Astrocyte (in vitro differentiated cells and primary cell): ENCODE data around the gene AUTS2.

ENCODE experiments used
- EZH2 ChIP-seq: IDR thresholded peaks from 2 replicates; pipeline ENCODE4 v1.6.1; 2012; ENCODE audit warnings: mild to moderate bottlenecking, low read length, inconsistent platforms; ENCODE audit not compliant: insufficient read depth
- TF ChIP-seq, protein P1 (sequence below): IDR thresholded peaks from 2 replicates; pipeline ENCODE4 v1.5.1; 2011; ENCODE audit warnings: low read depth, mild to moderate bottlenecking, inconsistent platforms, low read length, moderate library complexity; ENCODE audit not compliant: insufficient read depth

DNA sequence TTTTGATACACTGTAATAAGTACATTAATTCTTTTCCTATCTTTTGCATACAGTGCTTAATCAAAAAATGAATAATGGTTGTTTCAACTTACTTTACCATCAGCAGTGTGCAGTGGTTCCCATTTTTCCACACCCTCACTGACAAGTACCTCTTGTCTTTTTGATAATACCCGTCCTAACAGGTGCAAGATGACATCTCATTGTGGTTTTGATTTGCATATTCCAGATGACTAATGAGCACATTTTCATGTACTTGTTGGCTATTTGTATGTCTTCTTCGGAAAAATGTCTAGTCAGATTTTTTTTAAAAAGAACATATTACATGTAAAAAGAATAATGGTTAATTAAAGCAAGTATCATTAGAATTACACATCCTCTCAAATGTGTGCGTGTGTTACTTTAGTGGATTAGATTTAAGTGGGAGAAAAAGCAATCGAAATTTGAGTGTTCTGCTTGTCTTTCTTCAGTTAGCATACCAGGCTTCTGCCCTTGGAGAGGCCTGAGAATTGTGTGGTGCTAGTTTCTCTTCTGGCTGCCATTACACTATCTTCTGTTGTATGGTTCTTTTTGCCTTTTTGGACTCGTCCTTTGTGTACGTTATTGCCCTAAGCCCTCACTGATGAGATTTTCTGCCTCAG lies 291.2 kb downstream of the AUTS2 start:
- TF ChIP-seq, protein P1, sequence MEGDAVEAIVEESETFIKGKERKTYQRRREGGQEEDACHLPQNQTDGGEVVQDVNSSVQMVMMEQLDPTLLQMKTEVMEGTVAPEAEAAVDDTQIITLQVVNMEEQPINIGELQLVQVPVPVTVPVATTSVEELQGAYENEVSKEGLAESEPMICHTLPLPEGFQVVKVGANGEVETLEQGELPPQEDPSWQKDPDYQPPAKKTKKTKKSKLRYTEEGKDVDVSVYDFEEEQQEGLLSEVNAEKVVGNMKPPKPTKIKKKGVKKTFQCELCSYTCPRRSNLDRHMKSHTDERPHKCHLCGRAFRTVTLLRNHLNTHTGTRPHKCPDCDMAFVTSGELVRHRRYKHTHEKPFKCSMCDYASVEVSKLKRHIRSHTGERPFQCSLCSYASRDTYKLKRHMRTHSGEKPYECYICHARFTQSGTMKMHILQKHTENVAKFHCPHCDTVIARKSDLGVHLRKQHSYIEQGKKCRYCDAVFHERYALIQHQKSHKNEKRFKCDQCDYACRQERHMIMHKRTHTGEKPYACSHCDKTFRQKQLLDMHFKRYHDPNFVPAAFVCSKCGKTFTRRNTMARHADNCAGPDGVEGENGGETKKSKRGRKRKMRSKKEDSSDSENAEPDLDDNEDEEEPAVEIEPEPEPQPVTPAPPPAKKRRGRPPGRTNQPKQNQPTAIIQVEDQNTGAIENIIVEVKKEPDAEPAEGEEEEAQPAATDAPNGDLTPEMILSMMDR: no peak
- no peak for TF ChIP-seq EZH2
